HG03097 (cell line): ENCODE results near the gene ARMH1.

Experiments used
- ATAC-seq: cut with Tn5 transposase; IDR thresholded peaks from one replicate; pipeline ENCODE4 v1.9.1; 2021; ENCODE audit not compliant: unreplicated experiment, low FRiP score

The ARMH1 gene

GRCh38 chr1:44674113-44675000 is at the start of gene ARMH1, which contains the start of gene TMEM53:
Gene ARMH1, plus strand, starts transcription at chr1:44674714. Its CDS starts 14,984 bp downstream, at chr1:44689698.
Gene TMEM53, minus strand, starts transcription at chr1:44674481. Its CDS starts 90 bp downstream, at chr1:44674391.
- ATAC-seq: peak; percentile 85

DNA sequence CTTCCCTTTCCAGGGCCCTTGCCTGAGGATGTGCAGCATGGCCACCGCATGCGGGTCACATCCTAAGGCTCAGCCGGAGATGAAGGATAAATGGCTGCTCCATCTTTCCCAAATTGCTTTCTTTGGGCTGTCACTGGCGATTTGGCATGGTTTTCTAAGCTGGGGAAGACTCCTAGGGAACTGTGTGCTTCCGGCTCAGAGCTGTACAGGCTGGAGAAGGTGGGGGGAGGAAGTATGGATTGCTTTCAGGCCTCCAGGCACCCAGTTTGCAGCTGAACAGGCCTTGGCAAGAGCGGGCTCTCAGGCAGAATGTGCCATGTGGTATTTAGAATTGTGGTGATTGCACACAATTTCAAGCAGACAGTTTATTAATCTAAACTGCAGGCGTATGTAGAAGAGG is 49.2 kb upstream of the ARMH1 start:
- ATAC-seq: no peak

DNA sequence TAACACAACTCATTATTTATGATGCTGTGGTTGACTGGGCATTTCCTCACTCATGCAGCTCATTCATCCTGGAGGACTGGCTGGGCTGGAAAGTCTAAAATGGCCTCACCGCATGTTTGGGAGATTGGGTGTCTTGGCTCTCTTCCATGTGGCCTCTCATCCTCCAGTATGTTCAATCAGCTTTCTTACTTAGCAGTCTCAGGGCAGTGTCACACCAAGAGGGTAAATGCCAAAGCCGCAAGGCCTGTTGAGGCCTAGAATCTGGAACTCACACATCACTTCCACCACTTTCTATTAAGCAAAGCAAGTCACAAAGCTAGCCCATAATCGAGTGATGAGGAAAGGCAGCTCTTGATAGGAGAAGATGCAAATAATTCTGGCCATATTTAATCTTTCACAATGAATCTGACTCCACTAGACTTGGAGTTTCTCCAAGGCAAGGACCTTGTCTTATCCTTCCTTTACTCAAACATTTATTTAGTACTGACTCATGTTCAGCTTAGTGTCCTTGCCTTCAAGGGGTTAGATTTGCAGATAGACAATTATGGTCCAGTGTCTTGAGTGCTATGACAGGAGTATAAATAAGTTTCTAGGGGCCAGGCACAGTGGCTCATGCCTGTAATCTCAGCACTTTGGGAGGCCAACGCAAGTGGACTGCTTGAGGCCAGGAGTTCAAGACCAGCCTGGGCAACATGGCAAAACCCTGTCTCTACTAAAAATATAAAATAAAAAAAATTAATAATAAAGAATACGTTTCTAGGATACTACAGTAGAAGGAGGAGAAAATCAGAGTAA is 45.4 kb upstream of the ARMH1 start:
- no peak for ATAC-seq

DNA sequence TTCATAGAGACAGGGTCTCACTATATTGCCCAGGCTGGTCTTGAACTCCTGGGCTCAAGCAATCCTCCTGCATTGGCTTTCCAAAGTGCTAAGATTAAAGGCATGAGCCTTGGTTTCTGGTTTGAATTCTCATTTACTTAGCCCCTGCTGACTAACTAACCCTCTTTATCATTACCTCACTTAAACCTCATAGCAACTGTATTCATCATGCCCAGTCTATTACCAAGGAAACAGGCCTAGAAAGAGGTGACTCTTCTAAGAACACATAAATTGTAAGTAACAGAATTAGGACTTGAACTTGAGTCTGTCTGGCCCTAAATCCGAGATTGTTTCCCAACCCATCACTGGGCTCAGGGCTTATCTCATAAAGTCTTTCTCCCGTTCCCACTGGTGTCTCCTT is 44.4 kb upstream of the ARMH1 start:
- ATAC-seq: no peak

DNA sequence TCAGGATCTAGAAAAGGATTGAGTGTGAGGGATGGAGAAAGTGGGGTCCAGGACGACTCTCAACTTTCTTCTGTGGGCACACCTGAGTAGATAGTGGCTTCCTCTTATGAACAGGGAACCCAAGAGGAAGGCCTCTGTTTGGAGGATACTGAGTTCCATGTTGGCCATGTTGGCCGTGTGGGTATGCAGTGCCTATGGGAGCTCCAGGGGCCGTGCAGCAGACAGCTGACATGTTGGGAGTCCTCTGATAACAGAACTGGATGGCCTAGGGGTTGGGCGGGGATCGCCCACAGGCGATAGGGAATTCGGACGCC is 43.2 kb upstream of the ARMH1 start:
- ATAC-seq: no peak

- ATAC-seq: peak; percentile 65
These were observed 42.6 kb upstream of the ARMH1 start for GRCh38 chr1:44631647-44632539.

DNA sequence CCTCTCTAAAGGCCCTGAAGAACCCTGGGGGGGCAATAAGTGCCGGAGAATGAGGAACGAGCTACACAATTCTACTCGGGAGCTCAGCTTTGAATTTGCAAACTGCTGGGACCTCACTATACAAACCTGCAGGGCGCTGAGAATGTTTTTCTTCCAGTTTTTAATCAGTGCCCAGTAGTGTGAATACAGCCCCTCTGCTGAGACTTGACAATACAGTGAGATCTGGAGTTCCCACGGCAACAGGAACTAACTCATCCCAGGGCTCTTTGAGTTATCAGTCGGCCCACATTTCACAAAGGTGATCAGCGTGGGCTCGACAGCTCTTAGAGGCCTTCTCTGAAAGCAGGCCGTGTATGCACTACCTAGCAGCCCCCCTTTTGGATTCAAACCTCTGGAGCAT is 41.9 kb upstream of the ARMH1 start:
- no peak for ATAC-seq

DNA sequence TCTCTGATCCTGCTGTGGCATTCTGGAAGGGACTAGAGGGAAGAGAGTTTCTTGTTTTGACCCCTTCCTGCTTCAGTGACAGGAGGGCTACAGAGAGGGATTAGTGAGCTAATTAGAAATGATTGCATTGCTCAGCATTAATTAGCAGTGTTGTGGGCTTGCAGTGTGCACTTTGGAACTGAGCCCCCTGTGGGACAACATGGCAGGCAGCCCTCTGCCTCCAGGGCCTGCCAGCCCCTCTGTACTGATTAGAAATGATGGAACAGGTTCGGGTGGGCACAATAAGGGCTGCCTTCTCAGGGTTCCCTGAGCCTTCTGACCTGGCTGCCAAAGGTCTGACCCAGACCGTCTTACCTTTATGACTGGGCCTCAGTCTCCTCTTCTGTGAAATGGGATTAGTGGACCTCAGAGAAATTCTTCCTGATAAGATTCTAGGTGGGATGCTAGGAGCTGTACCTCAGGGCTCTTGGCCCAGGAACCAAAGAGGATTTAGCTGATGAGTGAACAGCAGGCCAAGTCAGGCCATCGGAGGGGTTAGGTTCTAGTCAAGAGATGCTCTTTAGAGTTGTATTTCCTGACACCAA is 39.8 kb upstream of the ARMH1 start:
- no peak for ATAC-seq

- ATAC-seq: no peak
These were observed 39.1 kb upstream of the ARMH1 start for GRCh38 chr1:44635439-44635838.

DNA sequence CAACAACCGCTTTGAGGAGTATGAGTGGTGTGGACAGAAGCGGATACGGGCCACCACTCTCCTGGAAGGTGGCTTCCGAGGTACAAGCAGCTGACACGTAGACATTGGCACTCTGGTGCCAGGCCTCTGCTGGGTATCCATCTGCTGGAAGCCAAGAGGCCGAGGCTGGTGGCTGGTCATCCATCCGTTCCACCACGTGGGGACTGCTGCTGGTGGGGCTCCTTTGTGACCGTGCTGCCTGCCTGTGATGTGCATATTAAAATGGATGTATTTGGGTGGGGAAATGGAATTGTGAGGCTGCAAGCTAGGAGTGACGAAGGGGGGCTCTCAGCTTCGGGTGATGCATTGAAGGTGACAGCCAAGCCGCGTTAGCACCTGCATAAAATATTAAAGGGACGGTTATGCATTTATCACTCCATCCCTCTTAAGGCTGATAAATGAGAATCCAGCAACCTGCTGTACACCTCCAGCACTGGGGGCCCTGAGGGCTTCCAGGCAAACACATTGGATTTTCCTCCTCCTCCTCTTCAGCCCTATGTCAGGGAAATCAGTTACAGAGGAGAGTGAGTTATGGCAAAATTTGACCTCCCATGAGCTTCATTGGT is 38.3 kb upstream of the ARMH1 start:
- no peak for ATAC-seq

DNA sequence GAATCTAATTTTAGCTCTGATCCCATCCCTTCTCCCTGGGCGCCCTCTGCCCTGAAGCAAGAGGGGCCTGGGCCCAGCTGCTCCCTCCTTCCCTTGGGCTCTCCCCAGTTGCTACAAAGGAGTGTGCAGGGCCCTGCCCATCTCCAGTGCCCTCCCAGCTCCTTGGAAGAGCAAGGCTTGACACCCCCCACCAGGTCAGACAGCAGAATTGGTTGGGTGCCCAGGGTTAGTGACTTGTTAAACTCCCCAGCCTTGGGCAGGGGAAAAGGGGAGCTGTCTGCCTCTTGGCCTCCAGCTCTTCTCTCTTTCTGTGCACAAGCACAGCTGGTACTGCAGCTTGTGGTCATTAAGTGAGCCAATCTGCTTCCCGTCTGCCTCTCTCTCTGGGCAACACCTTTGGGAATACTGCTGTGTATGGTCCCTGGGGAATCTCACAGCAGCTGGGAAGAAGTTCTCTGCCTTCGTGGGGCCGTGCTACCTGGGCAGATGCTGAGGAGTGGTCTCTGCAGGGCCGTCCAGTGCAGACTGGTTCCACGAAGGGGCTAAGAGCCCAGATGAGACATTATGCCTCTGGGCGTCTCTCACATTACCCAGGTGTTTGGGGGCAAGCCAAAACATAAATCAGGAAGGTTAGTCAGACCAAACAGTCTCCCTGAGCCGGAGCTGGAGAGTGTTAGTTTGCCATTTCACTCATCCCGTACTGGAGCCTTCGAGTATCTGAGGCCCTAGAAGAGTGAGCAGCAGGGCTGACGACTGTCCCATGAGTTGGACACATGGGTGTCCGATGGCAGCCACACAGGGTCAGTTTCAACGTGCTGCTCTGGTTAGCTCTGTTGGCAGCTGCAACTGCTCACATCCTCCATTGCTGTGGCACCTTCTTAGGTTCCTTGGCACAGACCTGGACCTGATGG is 37.6 kb upstream of the ARMH1 start:
- ATAC-seq: no peak

DNA sequence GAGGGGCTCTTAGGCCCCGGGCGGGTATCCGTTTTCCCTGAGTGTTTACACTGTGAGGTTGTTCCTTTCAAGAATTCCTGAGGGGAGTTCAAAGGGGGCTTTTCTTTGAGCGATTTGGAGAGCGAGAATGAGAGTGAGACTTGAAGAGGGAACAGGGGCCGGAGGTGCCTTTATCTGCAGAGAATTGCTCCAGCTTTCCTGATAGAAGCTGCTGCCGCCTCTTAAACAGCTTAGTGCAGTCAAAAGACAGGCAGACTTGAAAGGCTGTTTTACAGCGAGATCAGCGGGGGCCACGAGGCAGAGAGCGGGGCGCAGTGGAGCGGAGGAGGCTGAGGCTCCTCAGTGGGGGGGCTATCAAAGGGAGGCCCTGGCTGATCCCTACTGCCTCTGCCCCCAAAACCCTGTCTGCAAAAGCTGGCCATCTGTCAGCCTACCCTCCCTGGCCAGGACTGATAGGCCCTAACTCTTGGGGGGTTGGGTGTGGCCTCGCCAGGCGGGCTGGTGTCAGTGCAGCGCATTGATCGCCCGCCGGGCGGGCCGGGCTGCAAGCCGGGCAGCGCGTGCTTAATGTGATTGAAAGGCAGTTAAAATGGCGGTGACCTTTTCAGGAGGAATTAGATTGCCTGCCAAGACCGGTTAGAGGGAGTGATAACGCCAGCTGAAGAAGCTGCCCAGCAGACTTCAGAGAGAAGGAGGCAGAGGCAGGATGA is 36.7 kb upstream of the ARMH1 start:
- ATAC-seq: no peak

GRCh38 chr1:44640200-44640853 is 34.2 kb upstream of the ARMH1 start:
- ATAC-seq: no peak

DNA sequence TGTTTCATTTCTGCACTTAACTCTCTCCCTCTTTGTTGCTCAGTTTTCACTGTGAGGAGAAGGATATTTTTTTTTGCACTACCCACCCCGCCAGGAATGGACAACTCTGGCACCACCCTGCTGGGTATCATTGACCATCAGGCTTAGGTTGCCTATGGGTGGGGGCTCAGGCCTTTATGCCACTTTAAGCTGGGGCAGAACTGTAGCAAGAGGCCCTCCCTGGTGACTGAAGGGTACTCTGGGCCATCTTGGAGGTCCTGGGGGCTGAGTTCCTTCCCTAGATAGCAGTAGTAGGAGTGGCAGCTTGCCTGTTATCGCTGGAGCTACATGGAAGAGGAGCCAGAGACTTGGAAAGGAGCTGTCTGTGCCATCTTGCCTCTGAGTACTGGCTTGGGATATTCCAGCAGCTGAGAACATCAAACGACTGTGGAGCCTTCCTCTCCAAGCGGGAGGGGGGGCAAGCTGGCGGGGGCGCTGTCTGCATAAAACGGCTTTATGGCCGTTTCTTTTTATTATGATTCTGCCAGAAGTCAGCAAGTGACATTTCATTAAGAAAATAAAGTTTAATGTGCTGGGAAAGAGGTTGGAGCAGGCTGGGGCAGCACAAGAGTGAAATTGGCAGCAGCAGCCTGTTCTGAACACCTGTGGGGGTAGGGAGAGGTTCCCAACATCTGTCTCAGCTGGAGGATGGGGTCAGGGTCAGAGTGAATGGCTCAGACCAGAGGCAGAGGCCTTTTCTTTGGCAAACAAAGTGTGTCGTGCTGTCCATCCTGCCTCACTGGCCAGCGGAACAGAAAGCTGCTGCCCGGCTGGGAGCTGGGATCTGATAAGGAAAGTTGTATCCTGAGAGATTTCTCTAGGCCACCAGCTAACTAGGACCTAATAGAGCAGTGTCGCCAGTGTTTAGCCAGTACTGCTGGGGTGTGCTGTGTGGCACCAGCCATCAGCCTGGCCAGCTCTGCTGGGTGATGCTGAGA is 33.1 kb upstream of the ARMH1 start:
- no peak for ATAC-seq

DNA sequence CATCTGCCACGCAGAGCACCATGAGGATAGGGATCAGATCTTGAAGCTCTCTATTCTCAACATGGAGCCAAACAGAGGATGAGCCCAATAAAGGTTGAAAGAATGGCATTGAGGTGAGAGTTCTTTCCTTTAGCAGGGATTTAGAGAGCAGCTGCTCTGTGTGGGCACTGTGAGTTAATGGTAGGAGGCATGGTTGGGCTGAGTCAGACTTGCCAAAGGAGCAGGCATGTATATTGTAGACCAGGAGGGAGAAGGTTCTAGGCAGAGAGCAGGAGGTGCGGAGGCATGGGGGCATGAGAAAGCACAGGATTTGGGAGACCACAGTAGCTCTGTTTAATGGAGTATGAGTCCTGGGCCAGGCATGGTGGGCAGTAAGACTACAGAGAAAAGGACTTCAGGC is 32.3 kb upstream of the ARMH1 start:
- ATAC-seq: no peak

GRCh38 chr1:44642925-44643324 is 31.6 kb upstream of the ARMH1 start:
- ATAC-seq: no peak
